IMR-90 (cell line): ENCODE data around the gene SIGLEC9. TPM values are rescaled to one million over a fixed set of nuclear protein-coding genes. Genes with fewer than 3 reads are reported as not detected.
"Not testable (repeated sequence)": the region's sequence is repeated elsewhere in the genome, so short reads cannot be mapped to it uniquely, and the experiment has no call there.

ENCODE experiments used
- ATAC-seq: fragments of 200-7000 bp; cut with Tn5 transposase; 2 replicates; pipeline ENCODE4 v1.9.1; 2020; ENCODE audit warnings: low read depth, mild to moderate bottlenecking, moderate library complexity
- BruUV-seq: library from RNA; stranded (reverse); fragments of 400-500 nt; replicated peaks from 2 replicates; lab custom pipeline; 2021; lab: Mats Ljungman, UMichigan
- CTCF ChIA-PET: fragments of 300-600 bp; formaldehyde crosslinking; extraction: SDS; loops from one replicate; lab custom pipeline; 2021; ENCODE audit warnings: antibody characterized with exemption; lab: Yijun Ruan, JAX
- POLR2A ChIA-PET: fragments of 300-600 bp; sonication (Branson Sonifier 250); formaldehyde crosslinking; loops from one replicate; lab custom pipeline; 2022; ENCODE audit warnings: antibody characterized with exemption; ENCODE audit not compliant: unreplicated experiment; lab: Charles Lee
- DNase-seq: peaks from one replicate; pipeline ENCODE4 v3.0.0; 2013
- H2AFZ ChIP-seq: replicated peaks from 2 replicates; pipeline ENCODE3; 2013; ENCODE audit warnings: low read length, mild to moderate bottlenecking; ENCODE audit not compliant: poor library complexity
- H2AK5ac ChIP-seq: 2 replicates; pipeline ENCODE4 v1.6.1; 2013; ENCODE audit warnings: low read depth, low read length, inconsistent platforms
- H2AK9ac ChIP-seq: replicated peaks from 2 replicates; pipeline ENCODE3; 2013; ENCODE audit warnings: mild to moderate bottlenecking, low read depth, low read length, moderate library complexity; ENCODE audit not compliant: poor library complexity
- H2BK120ac ChIP-seq: 2 replicates; pipeline ENCODE4 v1.6.1; 2013; ENCODE audit warnings: low read depth, low read length, inconsistent platforms
- H2BK15ac ChIP-seq: 3 replicates; pipeline ENCODE4 v1.6.1; 2013; ENCODE audit warnings: low read depth, low read length, inconsistent platforms
- H2BK20ac ChIP-seq: 2 replicates; pipeline ENCODE4 v1.6.1; 2013; ENCODE audit warnings: low read depth, mild to moderate bottlenecking, inconsistent platforms, low read length, moderate library complexity
- H2BK5ac ChIP-seq: 2 replicates; pipeline ENCODE4 v1.6.1; 2013; ENCODE audit warnings: mild to moderate bottlenecking, low read depth, low read length, inconsistent platforms; ENCODE audit not compliant: poor library complexity, severe bottlenecking
- H3K14ac ChIP-seq: replicated peaks from 2 replicates; pipeline ENCODE4 v1.6.1; 2013; ENCODE audit warnings: low read depth, low read length, inconsistent platforms
- H3K18ac ChIP-seq: 2 replicates; pipeline ENCODE4 v1.6.1; 2013; ENCODE audit warnings: low read depth, low read length, control low read depth
- H3K23ac ChIP-seq: 2 replicates; pipeline ENCODE4 v1.6.1; 2013; ENCODE audit warnings: low read depth, low read length, inconsistent platforms
- H3K27ac ChIP-seq: 2 replicates; pipeline ENCODE4 v1.5.1; 2013; ENCODE audit warnings: mild to moderate bottlenecking, control low read depth, low read length; ENCODE audit not compliant: insufficient read depth
- H3K27me3 ChIP-seq: 2 replicates; pipeline ENCODE4 v1.6.1; 2013; ENCODE audit warnings: low read length; ENCODE audit not compliant: control insufficient read depth, insufficient read depth
- H3K36me3 ChIP-seq: 2 replicates; pipeline ENCODE4 v1.6.1; 2013; ENCODE audit warnings: low read length, mixed read lengths; ENCODE audit not compliant: control insufficient read depth, insufficient read depth
- H3K4ac ChIP-seq: 2 replicates; pipeline ENCODE4 v1.6.1; 2013; ENCODE audit warnings: low read depth, low read length, inconsistent platforms
- H3K4me1 ChIP-seq: 2 replicates; pipeline ENCODE4 v1.6.1; 2013; ENCODE audit warnings: low read length, mixed read lengths; ENCODE audit not compliant: control insufficient read depth, insufficient read depth
- H3K4me2 ChIP-seq: 2 replicates; pipeline ENCODE4 v1.6.1; 2013; ENCODE audit warnings: low read depth, mild to moderate bottlenecking, control low read depth, low read length, moderate library complexity
- H3K4me3 ChIP-seq: 2 replicates; pipeline ENCODE4 v1.5.1; 2013; ENCODE audit warnings: low read depth, mild to moderate bottlenecking, control low read depth, low read length, moderate library complexity; ENCODE audit not compliant: insufficient read depth
- H3K56ac ChIP-seq: 2 replicates; pipeline ENCODE4 v1.6.1; 2013; ENCODE audit warnings: low read length, inconsistent platforms; ENCODE audit not compliant: insufficient read depth; ENCODE audit errors: extremely low read depth
- H3K79me1 ChIP-seq, 2 experiments: 2 replicates each; pipeline ENCODE4 v1.6.1; 2013; ENCODE audit warnings: low read length in 2 of 2, inconsistent platforms in 1 of 2, low read depth in 1 of 2
- H3K9ac ChIP-seq: 2 replicates; pipeline ENCODE4 v1.6.1; 2013; ENCODE audit warnings: low read depth, low read length, control low read depth
- H3K9me1 ChIP-seq: 2 replicates; pipeline ENCODE4 v1.6.1; 2013; ENCODE audit warnings: low read length, inconsistent platforms; ENCODE audit not compliant: insufficient read depth
- H3K9me3 ChIP-seq: 2 replicates; pipeline ENCODE4 v1.6.1; 2013; ENCODE audit warnings: low read length; ENCODE audit not compliant: control insufficient read depth, insufficient read depth
- H4K20me1 ChIP-seq: 2 replicates; pipeline ENCODE4 v1.6.1; 2013; ENCODE audit warnings: low read length, inconsistent platforms; ENCODE audit not compliant: insufficient read depth
- H4K5ac ChIP-seq: 2 replicates; pipeline ENCODE4 v1.6.1; 2013; ENCODE audit warnings: mild to moderate bottlenecking, low read depth, low read length, control low read depth
- H4K8ac ChIP-seq, 2 experiments: 2 replicates each; pipeline ENCODE4 v1.6.1; 2013; ENCODE audit warnings: low read depth in 2 of 2, low read length in 2 of 2, control low read depth in 1 of 2, inconsistent platforms in 1 of 2
- H4K91ac ChIP-seq: 2 replicates; pipeline ENCODE4 v1.6.1; 2013; ENCODE audit warnings: low read depth, low read length, inconsistent platforms; ENCODE audit not compliant: insufficient read depth
- RAD21 ChIP-seq: IDR thresholded peaks from 2 replicates; pipeline ENCODE4 v1.6.1; 2012; ENCODE audit warnings: low read length, improper control_type of control experiment
- SMC3 ChIP-seq: fragments of 150-350 bp; IDR thresholded peaks from 2 replicates; pipeline ENCODE4 v1.6.1; 2016; ENCODE audit warnings: low read depth, mild to moderate bottlenecking, antibody characterized with exemption, low read length, moderate library complexity
- WGBS, 2 experiments: methylation state at CpG; one replicate each; pipeline versions ENCODE4 v1.1.5 to v1.1.7; 2013; ENCODE audit warnings: missing lambda C conversion rate in 2 of 2; ENCODE audit not compliant: insufficient read length in 1 of 2; ENCODE audit errors: extremely low coverage in 2 of 2; 5-methylcytosine and 5-hydroxymethylcytosine counted together
- dilution Hi-C: fragments of 300-500 bp; cut with HindIII; formaldehyde crosslinking; loops from one replicate; pipeline ENCODE4 v1.14.3; 2018; ENCODE audit warnings: low sequenced_read_pairs; ENCODE audit not compliant: unreplicated experiment
- in situ Hi-C: fragments of 300-500 bp; cut with MboI; formaldehyde crosslinking; loops from 3 replicates; pipeline ENCODE4 v1.14.3; 2019; ENCODE audit warnings: low sequenced_read_pairs, inconsistent platforms, mixed read lengths
- intact Hi-C: fragments of 100-400 bp; cut with micrococcal nuclease; formaldehyde crosslinking; loops from 2 replicates; pipeline ENCODE4 v1.10.0; 2022
- polyA plus RNA-seq, 3 experiments: library from polyadenylated mRNA; depleted of rRNA; stranded (reverse); fragments of >200 nt; gene quantifications; 2 replicates each; pipeline ENCODE4 v1.2.3, GENCODE V29; 2012; ENCODE audit warnings: low replicate concordance in 1 of 3
- total RNA-seq: library from RNA; depleted of rRNA; stranded (reverse); fragments of >200 nt; gene quantifications from 2 replicates; pipeline ENCODE4 v1.2.3, GENCODE V29; 2012
- TF ChIP-seq, protein P1 (sequence below): conservative IDR thresholded peaks from 2 replicates; pipeline ENCODE4 v1.5.1; 2012; ENCODE audit warnings: mild to moderate bottlenecking, low read depth, low read length, improper control_type of control experiment

Gene SIGLEC9
- total and polyA plus RNA-seq, 2 of the 4 experiments (the other 2 are of a cell fraction), result 0.03 TPM; not detected in 1

DNA sequence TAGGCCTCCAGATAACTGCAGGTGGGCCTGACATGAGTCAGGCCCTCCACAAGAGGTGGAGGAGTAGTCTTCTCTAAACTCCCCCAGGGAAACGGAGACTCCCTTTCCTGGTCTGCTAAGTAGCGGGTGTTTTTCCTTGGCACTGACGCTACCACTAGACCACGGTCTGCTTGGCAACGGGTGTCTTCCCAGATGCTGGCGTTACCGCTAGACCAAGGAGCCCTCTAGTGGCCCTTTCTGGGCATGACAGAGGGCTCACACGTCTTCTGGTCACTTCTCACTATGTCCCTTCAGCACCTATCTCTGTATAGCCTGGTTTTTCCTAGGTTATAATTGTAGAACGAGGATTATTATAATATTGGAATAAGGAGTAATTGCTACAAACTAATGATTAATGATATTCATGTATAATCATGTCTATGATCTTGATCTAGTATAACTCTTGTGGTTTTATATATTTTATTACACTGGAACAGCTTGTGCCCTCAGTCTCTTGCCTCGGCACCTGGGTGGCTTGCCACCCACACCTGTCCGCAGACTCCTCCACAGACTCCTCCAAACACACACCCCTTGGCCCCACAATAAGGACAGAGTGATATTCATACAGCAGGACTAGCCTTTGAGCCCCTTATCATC lies 44.7 kb downstream of the SIGLEC9 start:
- intact Hi-C loops, result loop anchor here (1.0 to 2.0 kb wide), 3 partner anchors 61 to 239 kb away; partner anchors contain the start of gene CTU1
- H3K23ac ChIP-seq, H2BK5ac ChIP-seq, H3K79me1 ChIP-seq, H3K9me1 ChIP-seq, H3K36me3 ChIP-seq, H3K4ac ChIP-seq, H3K4me3 ChIP-seq, H2BK120ac ChIP-seq, H4K20me1 ChIP-seq, H3K27me3 ChIP-seq, BruUV-seq, H3K56ac ChIP-seq, H2BK15ac ChIP-seq, H4K8ac ChIP-seq, H3K14ac ChIP-seq, H4K5ac ChIP-seq, H3K18ac ChIP-seq, H3K9me3 ChIP-seq, POLR2A ChIA-PET, H2AK9ac ChIP-seq, H3K27ac ChIP-seq, H4K91ac ChIP-seq, H3K9ac ChIP-seq, dilution Hi-C loops, H2AK5ac ChIP-seq, in situ Hi-C loops, H3K4me1 ChIP-seq, H2AFZ ChIP-seq, H2BK20ac ChIP-seq: not testable (repeated sequence)
- ATAC-seq (peak; percentile 59; the same call in 1 of the 2 replicates), DNase-seq (peak; percentile 60)
- TF ChIP-seq SMC3, result peak; percentile 43; the same call in 1 of the 2 replicates
- TF ChIP-seq, protein P1, sequence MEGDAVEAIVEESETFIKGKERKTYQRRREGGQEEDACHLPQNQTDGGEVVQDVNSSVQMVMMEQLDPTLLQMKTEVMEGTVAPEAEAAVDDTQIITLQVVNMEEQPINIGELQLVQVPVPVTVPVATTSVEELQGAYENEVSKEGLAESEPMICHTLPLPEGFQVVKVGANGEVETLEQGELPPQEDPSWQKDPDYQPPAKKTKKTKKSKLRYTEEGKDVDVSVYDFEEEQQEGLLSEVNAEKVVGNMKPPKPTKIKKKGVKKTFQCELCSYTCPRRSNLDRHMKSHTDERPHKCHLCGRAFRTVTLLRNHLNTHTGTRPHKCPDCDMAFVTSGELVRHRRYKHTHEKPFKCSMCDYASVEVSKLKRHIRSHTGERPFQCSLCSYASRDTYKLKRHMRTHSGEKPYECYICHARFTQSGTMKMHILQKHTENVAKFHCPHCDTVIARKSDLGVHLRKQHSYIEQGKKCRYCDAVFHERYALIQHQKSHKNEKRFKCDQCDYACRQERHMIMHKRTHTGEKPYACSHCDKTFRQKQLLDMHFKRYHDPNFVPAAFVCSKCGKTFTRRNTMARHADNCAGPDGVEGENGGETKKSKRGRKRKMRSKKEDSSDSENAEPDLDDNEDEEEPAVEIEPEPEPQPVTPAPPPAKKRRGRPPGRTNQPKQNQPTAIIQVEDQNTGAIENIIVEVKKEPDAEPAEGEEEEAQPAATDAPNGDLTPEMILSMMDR, result peak; percentile 66
- peak; percentile 63 for TF ChIP-seq RAD21
- CTCF ChIA-PET, result interaction anchor here (0.7 to 0.9 kb wide), 2 partner anchors 35 to 152 kb away, joined by 3 read pairs; no protein-coding TSS in a partner anchor
- WGBS, 2 experiments, result no CpG with 5 or more reads among the region's 11 CpGs
- H3K4me2 ChIP-seq, result peak overlapping the region; percentile 49; the same call in 1 of the 2 replicates
